DMS153 (cell line): ENCODE results near the gene TEDC2.
"Not testable (repeated sequence)": the region's sequence is repeated elsewhere in the genome, so short reads cannot be mapped to it uniquely, and the experiment has no call there.

Experiments
- DNase-seq: peaks from one replicate; lab custom pipeline; 2025; lab: John Stamatoyannopoulos, UW

TEDC2 gene

GRCh38 chr16:2437032-2437790, 22.7 kb upstream of the TEDC2 start:
- no peak for DNase-seq

DNA sequence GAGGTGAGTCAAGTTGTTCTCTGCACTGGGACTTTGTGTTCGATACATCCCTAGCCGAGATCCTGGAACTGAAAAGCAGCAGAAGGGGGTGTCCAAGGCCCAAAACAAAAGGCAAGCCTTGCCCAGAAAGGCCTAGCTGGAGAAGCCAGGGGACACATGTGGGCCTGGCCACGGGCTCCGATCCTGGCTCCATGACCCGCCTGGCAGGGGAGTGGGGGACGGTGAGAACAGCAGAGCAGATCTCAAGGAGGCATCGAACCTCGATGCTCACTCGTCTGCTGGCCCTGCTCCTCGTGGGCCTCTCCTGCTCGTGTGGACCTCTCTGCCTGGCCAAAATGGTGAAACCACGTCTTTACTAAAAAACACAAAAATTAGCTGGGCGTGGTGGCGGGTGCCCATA, 21.8 kb upstream of the TEDC2 start:
- no peak for DNase-seq

GRCh38 chr16:2439598-2439997, 20.3 kb upstream of the TEDC2 start:
- DNase-seq = no peak

DNA sequence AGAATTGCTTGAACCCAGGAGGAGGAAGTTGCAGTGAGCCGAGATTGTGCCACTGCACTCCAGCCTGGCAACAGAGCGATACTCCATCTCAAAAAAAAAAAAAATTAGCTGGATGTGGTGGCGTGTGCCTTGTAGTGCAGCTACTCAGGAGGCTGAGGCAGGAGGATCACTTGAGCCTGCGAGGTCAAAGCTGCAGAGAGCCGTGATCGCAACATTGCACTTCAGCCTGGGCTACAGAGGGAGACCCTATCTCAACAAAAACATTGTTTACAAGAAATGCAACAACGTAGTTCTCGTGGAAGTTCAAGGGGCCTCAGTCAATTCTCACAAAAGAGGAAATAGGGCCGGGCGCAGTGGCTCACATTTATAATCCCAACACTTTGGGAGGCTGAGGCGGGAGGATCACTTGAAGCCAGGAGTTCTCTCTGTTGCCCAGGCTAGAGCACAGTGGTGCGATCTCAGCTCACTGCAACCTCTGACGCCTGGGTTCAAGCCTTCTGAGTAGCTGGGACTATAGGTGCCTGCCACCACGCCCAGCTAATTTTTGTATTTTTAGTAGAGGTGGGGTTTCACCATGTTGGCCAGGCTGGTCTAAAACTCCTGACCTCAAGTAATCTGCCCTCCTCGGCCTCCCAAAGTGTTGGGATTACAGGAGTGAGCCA, 18.6 kb upstream of the TEDC2 start:
- not testable (repeated sequence) for DNase-seq

GRCh38 chr16:2443555-2443954, 16.4 kb upstream of the TEDC2 start:
- no peak for DNase-seq

GRCh38 chr16:2447920-2448583, 11.9 kb upstream of the TEDC2 start:
- DNase-seq = no peak

- no peak for DNase-seq
Observed at GRCh38 chr16:2449118-2449517, 10.8 kb upstream of the TEDC2 start.

GRCh38 chr16:2450535-2450934, 9.4 kb upstream of the TEDC2 start:
- no peak for DNase-seq

DNA sequence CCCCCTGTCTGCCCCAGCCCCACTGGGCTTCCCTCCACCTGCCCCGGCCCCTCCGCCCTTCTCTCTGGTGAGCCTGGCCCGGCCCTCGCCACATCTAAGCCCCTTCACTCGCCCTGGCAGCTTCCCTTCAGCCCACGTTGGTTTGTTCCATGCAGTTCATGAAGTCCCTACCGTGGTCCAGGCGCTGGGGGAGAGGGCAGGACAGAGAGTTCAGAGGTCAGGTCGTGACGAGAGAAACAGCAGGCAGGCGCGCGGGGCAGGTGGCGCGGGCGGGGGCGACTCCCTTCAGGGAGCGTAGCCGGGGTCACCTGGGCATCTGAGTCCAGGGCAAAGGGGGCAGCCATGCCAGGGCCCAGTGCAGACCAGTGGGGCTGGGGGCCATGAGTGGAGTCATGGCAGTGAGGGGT, 8.9 kb upstream of the TEDC2 start:
- no peak for DNase-seq

DNA sequence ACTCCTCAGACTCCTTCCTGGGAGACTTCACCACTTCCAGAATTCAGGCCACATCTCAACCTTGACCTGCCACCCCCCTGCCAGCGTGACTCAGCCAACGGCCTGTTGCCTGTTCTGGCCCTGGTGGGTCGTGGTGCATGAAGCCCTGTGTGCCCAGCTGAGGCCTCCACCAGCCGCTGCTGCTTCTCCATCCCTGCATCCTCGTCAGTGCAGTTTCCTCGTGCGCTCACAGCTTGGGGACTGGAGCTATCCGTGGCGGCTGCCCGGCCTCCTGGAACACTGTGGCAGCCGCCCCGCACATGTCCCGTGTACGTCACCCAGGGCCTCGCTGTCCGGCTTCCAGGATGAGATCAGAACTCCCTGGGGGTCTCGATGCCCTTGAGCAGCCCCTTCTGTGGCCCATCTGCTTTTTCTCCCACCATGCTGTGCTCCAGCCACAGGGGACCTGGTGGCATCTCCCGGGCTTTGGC, 8.0 kb upstream of the TEDC2 start:
- DNase-seq = no peak

GRCh38 chr16:2452650-2453049, 7.3 kb upstream of the TEDC2 start:
- no peak for DNase-seq

- DNase-seq = no peak
Observed at GRCh38 chr16:2455081-2455845, 4.6 kb upstream of the TEDC2 start.

- no peak for DNase-seq
Observed at GRCh38 chr16:2456551-2457153, 3.3 kb upstream of the TEDC2 start.

DNA sequence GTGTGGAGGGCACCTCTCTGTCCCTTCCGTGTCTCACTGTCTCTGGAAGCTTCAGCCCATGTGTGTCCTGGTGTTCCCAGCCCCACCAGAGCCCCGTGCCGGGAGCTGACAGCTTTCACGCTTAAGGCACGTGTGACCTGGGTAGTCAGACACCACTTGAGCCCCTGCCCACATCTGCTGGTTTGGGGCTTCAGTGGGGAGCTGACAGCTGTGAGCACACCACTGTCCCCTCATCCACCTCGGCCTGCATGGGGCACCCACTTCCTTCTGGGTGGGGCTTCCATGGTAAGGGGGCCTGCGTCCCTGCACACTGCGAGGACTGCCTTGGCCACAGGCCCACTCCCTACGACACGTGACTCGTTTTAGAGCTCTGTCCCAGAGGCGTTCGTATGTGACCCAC, 2.6 kb upstream of the TEDC2 start:
- no peak for DNase-seq

DNA sequence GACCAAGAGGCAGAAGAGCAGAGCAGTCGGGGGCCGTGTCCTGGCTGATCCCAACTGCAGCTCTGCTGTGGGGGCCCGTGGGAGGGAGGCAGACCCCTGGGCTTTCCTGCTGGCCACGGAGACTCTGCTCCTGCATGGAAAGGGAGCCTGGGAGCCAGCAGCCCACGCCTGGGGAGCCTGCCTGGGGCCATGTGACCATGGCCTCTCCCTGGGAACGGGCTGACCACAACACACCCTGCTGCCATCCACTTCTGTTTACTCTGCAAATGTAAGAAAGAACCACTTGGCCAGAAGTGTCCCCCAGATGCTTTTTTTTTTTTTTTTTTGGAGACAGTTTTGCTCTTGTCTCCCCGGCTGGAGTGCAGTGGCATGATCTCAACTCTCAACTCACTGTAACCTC, 2.0 kb upstream of the TEDC2 start:
- no peak for DNase-seq

DNA sequence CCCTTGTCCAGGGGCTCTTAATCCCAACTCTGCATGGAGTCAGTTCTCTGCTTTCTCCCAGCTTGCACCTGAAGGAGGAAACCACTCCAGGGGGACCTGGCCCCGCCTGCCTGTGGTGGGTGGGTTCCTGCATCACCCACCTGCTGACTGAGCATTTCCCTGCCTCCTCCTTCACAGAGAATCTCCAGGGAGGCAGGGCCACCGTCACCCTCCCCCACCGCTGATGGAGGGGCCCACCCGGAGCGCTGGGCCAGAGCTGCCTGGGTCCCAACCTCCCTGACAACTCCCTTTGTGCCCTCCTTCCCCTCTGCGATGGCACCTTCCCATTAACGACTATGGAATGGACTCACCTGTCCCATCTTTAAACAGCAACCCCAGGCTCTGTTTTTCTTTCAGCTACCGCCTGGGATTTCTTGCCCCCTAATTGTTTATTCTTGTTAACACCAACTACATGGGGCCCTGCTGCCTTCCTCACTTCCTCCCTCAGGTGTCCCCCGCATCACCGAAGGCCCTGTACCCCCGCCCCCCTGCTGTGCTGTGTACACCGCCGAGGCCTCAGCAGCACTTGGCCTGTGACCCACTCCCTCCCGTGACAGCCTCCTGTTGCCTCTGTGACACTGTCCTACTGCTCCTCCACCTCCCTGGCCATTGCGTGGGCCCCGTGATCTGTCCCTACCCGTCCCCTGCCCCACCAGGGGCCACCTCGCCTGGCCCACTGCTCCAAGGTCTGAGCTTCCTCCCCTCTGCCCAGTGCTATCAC, 842 bp upstream of the TEDC2 start:
- DNase-seq = no peak

DNA sequence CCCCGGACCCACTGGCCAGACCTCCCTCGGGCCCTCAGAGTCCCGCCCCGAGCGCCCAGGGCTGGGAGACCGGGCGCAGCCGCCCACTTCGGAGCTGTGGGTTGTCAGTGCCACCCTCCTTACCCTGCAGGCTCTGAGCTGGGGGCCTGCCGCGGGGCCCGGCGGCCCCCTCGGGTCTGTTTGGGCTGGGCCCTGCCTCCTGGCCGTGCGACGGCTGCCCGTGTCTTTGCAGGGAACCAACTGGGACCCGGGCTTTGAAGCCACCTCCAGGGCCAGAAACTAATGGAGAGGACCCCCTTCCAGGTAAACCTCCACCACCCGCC, 443 bp downstream of the TEDC2 start:
- DNase-seq = no peak

DNA sequence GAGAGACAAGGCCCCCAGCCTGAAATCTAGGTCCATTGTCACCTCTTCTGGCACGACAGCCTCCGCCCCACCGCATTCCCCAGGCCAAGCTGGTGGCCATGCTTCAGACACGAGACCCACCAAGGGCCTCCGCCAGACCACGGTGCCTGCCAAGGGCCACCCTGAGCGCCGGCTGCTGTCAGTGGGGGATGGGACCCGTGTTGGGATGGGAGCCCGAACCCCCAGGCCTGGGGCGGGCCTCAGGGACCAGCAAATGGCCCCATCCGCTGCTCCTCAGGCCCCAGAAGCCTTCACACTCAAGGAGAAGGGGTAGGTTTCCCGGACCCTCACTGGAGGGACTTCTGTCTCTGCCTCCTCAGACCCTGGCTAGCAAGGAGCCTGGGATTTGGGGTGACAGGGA, 1.0 kb downstream of the TEDC2 start:
- no peak for DNase-seq

- no peak for DNase-seq
Observed at GRCh38 chr16:2462031-2462866, 2.3 kb downstream of the TEDC2 start.

- DNase-seq = no peak
Observed at GRCh38 chr16:2464333-2464732, 4.4 kb downstream of the TEDC2 start.
